Measurements from ENCODE around the gene CHRNG. TPM values are rescaled to one million over a fixed set of nuclear protein-coding genes. Genes with fewer than 3 reads are reported as not detected.

CHRNG gene
- total and polyA plus RNA-seq, 7 donors, result not detected

DNA sequence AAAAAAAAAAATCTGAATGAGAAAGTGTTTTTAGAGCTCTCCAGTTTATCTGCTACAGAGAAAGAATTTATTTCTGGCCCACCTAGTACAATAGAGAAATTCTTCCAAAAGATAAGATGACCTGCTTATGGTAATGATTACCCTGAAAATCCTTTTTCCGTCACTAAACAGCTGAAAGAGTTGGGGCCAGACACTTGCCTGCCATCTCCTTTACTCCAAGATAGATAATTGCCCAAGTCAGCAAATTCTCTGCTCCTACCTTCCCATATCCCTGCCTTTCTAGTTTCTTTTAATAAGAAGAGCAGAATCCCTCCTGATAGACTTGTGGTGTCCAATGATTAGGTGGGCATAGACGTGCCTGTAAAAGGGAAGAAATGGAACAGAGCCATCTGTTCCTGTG is 39.1 kb downstream of the CHRNG start:
- no peak for DNase-seq
- Histone ChIP-seq H3K4me1 (no peaks in the 10 kb centered on the region), H3K4me3 (no peak overlapping the region), H3K27ac (no peak overlapping the region), H3K27me3 (no peaks in the 10 kb centered on the region), H3K9me3 (no peaks in the 10 kb centered on the region), H3K36me3 (peaks cover 6 to 72% (median 12%) of the 10 kb centered on the region in 4 donors)
- TF ChIP-seq EP300 (IDR thresholded peaks at IDR 0.05), result no peak
- TF ChIP-seq POLR2A (IDR thresholded peaks at IDR 0.05), result no peak
- TF ChIP-seq POLR2AphosphoS5 (IDR thresholded peaks at IDR 0.05), result no peak
- TF ChIP-seq, protein P1, sequence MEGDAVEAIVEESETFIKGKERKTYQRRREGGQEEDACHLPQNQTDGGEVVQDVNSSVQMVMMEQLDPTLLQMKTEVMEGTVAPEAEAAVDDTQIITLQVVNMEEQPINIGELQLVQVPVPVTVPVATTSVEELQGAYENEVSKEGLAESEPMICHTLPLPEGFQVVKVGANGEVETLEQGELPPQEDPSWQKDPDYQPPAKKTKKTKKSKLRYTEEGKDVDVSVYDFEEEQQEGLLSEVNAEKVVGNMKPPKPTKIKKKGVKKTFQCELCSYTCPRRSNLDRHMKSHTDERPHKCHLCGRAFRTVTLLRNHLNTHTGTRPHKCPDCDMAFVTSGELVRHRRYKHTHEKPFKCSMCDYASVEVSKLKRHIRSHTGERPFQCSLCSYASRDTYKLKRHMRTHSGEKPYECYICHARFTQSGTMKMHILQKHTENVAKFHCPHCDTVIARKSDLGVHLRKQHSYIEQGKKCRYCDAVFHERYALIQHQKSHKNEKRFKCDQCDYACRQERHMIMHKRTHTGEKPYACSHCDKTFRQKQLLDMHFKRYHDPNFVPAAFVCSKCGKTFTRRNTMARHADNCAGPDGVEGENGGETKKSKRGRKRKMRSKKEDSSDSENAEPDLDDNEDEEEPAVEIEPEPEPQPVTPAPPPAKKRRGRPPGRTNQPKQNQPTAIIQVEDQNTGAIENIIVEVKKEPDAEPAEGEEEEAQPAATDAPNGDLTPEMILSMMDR (IDR thresholded peaks at IDR 0.05), result no peak
- 69 to 86% methylated on average over 2 of the region's 2 CpGs for WGBS, 2 donors
- intact Hi-C loops (cut with DNase I), result no loop called here

DNA sequence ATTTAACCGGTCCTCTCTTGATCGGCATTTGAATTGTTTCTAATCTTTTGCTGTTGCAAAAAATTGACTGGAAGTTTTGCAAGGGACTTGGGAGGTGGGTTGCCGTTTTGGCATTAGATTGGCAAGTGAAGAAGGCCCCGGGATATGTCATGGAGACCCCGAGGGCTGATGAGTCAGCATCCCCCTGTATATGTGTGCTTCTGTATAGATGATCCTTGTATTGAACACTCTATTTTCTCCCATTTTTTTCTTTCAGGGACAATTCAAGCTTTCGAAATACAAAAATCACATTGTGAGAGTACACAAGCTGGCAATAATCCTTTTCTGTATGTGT is 41.1 kb downstream of the CHRNG start:
- no peak for DNase-seq
- intact Hi-C loops (cut with DNase I), result no loop called here
- Histone ChIP-seq H3K36me3 (peaks cover 0 to 62% (median 7%) of the 10 kb centered on the region in 4 donors), H3K9me3 (no peaks in the 10 kb centered on the region), H3K4me3 (no peak overlapping the region), H3K27ac (no peak overlapping the region), H3K4me1 (no peaks in the 10 kb centered on the region), H3K27me3 (no peaks in the 10 kb centered on the region)
- TF ChIP-seq EP300 (IDR thresholded peaks at IDR 0.05), result no peak
- TF ChIP-seq, protein P1 (IDR thresholded peaks at IDR 0.05), result no peak
- no peak for TF ChIP-seq POLR2A (IDR thresholded peaks at IDR 0.05)
- TF ChIP-seq POLR2AphosphoS5 (IDR thresholded peaks at IDR 0.05), result no peak
- 18 to 75% methylated on average over 6 of the region's 6 CpGs for WGBS, 2 donors

DNA sequence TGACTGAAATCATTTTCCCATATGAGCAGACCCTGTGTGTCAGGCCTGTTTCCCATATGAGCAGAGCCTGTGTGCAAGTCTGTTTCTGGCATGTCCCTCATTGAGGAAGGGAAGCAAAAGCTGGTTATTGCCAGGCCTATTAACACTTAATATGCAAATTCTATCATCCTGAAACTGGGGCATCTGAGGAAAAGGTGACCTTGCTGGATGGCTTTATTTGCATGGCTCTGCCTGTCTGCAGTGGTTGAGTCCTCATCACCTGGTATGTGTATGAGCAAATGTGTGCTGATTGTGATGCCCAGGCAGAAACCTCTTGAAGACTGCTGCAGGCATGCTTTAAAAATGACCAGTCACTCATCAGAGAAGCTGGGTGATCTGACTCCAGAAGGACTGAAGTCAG is 42.2 kb downstream of the CHRNG start:
- TF ChIP-seq POLR2AphosphoS5 (IDR thresholded peaks at IDR 0.05) (no peak), EP300 (IDR thresholded peaks at IDR 0.05) (no peak), POLR2A (IDR thresholded peaks at IDR 0.05) (no peak)
- TF ChIP-seq, protein P1 (IDR thresholded peaks at IDR 0.05), result no peak
- intact Hi-C loops (cut with DNase I), result no loop called here
- H3K27ac ChIP-seq, result no peak overlapping the region
- H3K9me3 ChIP-seq, result no peaks in the 10 kb centered on the region
- H3K4me3 ChIP-seq, result no peak overlapping the region
- H3K36me3 ChIP-seq, result peaks cover 0 to 57% (median 7%) of the 10 kb centered on the region in 4 donors
- no peak for DNase-seq
- no peaks in the 10 kb centered on the region for H3K4me1 ChIP-seq
- H3K27me3 ChIP-seq, result no peaks in the 10 kb centered on the region

DNA sequence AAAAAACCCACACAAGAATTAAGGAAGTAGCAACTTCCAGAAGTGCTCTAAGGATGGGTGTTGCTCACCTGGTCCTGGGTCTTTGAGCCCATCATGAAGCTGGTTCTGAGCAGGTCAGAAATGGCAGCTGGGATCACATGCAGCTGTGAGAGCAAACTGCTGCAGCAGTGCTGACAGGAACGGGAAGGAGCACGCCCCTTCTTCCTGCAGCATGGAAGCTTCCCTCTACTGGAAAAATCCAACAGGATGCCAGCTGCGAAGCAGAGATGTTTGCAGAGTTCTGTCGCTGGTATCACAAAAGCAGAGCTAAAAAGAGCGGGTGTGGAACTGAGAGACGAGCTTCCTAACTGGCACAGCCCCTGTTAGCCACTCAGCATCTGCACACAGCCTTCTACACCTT is 44.7 kb downstream of the CHRNG start:
- Histone ChIP-seq H3K4me3 (no peak overlapping the region), H3K9me3 (no peaks in the 10 kb centered on the region), H3K27me3 (no peaks in the 10 kb centered on the region), H3K36me3 (peaks cover 0 to 45% (median 7%) of the 10 kb centered on the region in 4 donors), H3K27ac (no peak overlapping the region), H3K4me1 (peaks cover 0 to 10% (median 8%) of the 10 kb centered on the region in 4 donors)
- intact Hi-C loops (cut with DNase I), result no loop called here
- DNase-seq, result peak; percentile 29
- TF ChIP-seq, protein P1 (IDR thresholded peaks at IDR 0.05), result no peak
- TF ChIP-seq POLR2A (IDR thresholded peaks at IDR 0.05) (no peak), POLR2AphosphoS5 (IDR thresholded peaks at IDR 0.05) (no peak), EP300 (IDR thresholded peaks at IDR 0.05) (no peak)
- WGBS, 2 donors, result 75 to 88% methylated on average over 6 of the region's 6 CpGs

DNA sequence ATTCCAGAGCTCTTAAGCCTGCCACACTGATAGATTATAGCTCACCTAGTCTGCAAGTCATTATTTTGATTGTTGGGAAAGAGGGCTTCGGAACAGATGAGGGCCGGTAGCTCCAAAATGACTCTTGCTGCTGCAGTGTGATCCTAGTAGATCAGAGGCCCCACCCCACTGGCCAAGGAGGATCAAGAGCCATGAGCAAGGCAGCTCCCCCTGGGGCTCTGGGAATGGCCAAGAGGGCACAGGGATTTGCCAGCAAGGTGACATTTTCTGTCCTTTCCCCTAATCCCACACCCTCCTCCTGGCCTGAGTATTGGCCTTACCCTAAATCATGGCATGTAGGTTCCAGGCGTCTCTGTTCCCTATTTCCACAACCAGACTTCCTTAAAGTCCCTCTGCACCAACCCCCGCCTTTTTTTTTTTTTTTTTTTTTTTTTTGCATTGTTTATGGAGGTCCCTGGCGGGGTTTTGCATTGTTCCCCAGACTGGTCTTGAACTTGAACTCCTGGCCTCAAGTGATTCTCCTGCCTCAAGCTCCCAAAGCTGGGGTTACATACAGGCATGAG is 47.5 kb downstream of the CHRNG start:
- DNase-seq, result peak; percentile 50
- Histone ChIP-seq H3K27me3 (no peaks in the 10 kb centered on the region), H3K9me3 (no peaks in the 10 kb centered on the region), H3K4me1 (peaks cover 0 to 15% (median 13%) of the 10 kb centered on the region in 4 donors), H3K36me3 (peaks cover 0 to 25% (median 0%) of the 10 kb centered on the region in 4 donors), H3K27ac (no peak overlapping the region), H3K4me3 (no peak overlapping the region)
- no peak for TF ChIP-seq EP300 (IDR thresholded peaks at IDR 0.05)
- TF ChIP-seq, protein P1 (IDR thresholded peaks at IDR 0.05), result no peak
- no peak for TF ChIP-seq POLR2A (IDR thresholded peaks at IDR 0.05)
- no peak for TF ChIP-seq POLR2AphosphoS5 (IDR thresholded peaks at IDR 0.05)
- WGBS, 2 donors, result 79 to 84% methylated on average over 5 of the region's 5 CpGs
- intact Hi-C loops (cut with DNase I), result no loop called here

All from sigmoid colon (tissue), 7 donors.